MCF 10A (cell line): ENCODE measurements around the gene P4HA1. TPM values are rescaled to one million over a fixed set of nuclear protein-coding genes. Genes with fewer than 3 reads are reported as not detected.

Experiments used
- BruUV-seq: library from RNA; stranded (reverse); fragments of 400-500 nt; replicated peaks from 2 replicates; lab custom pipeline; 2021; lab: Mats Ljungman, UMichigan
- CTCF ChIA-PET: fragments of 300-600 bp; sonication (Branson Sonifier 250); formaldehyde crosslinking; extraction: SDS; loops from one replicate; lab custom pipeline; 2021; ENCODE audit warnings: antibody characterized with exemption, inconsistent platforms; lab: Yijun Ruan, JAX
- POLR2A ChIA-PET: fragments of 300-600, 350-650 bp; sonication (Branson Sonifier 250); formaldehyde crosslinking; extraction: SDS; loops from one replicate; lab custom pipeline; 2020; ENCODE audit warnings: antibody characterized with exemption, inconsistent platforms; lab: Yijun Ruan, JAX
- DNase-seq: peaks from one replicate; pipeline ENCODE4 v3.0.0-alpha.2; 2018; ENCODE audit not compliant: unreplicated experiment
- H3K27ac Mint-ChIP-seq: one replicate; pipeline ENCODE4 v1.8.0; 2022; ENCODE audit warnings: mild to moderate bottlenecking, low read depth, mixed read lengths; ENCODE audit not compliant: unreplicated experiment
- H3K27me3 Mint-ChIP-seq: one replicate; pipeline ENCODE4 v1.8.0; 2022; ENCODE audit warnings: mixed read lengths; ENCODE audit not compliant: insufficient read depth, unreplicated experiment
- H3K36me3 Mint-ChIP-seq: one replicate; pipeline ENCODE4 v1.8.0; 2022; ENCODE audit warnings: mild to moderate bottlenecking, moderate library complexity, mixed read lengths; ENCODE audit not compliant: insufficient read depth, unreplicated experiment
- H3K4me1 Mint-ChIP-seq: one replicate; pipeline ENCODE4 v1.8.0; 2022; ENCODE audit warnings: mixed read lengths; ENCODE audit not compliant: insufficient read depth, unreplicated experiment
- H3K4me3 Mint-ChIP-seq: one replicate; pipeline ENCODE4 v1.8.0; 2022; ENCODE audit warnings: mild to moderate bottlenecking, moderate library complexity, mixed read lengths; ENCODE audit not compliant: unreplicated experiment
- H3K9me3 Mint-ChIP-seq: one replicate; pipeline ENCODE4 v1.8.0; 2022; ENCODE audit warnings: mixed read lengths; ENCODE audit not compliant: unreplicated experiment
- CTCF ChIP-seq: fragments of 200-600 bp; IDR thresholded peaks from one replicate; pipeline ENCODE4 v1.8.0; 2022; ENCODE audit warnings: antibody characterized with exemption, mild to moderate bottlenecking; ENCODE audit not compliant: unreplicated experiment
- intact Hi-C: fragments of 100-400 bp; cut with micrococcal nuclease; formaldehyde crosslinking; loops from 2 replicates; pipeline ENCODE4 v1.14.1; 2022
- total RNA-seq: library from RNA; stranded (reverse); gene quantifications from 2 replicates; pipeline ENCODE4 v1.2.3, GENCODE V29; 2022

Gene P4HA1
- total RNA-seq, 1 experiment from 2014 or later = 23.9 TPM

GRCh38 chr10:73092830-73093229, 3.8 kb downstream of the P4HA1 start:
- H3K9me3 Mint-ChIP-seq = no peaks in the 10 kb centered on the region
- H3K4me3 Mint-ChIP-seq = no peak overlapping the region
- H3K27ac Mint-ChIP-seq = no peak overlapping the region
- CTCF ChIA-PET = interaction anchor here (0.6 to 5.6 kb wide), 5 partner anchors 18 to 755 kb away, joined by 3 to 66 read pairs (median 3); no protein-coding TSS in a partner anchor
- H3K36me3 Mint-ChIP-seq = peaks cover 14% of the 10 kb centered on the region
- no peaks in the 10 kb centered on the region for H3K27me3 Mint-ChIP-seq
- POLR2A ChIA-PET = interaction anchor here (0.6 to 8.7 kb wide), 7 partner anchors 9 to 680 kb away, joined by 3 to 200 read pairs (median 6); partner anchors contain the start of genes ECD, FAM149B1 and NUDT13
- DNase-seq = no peak
- peaks cover 8% of the 10 kb centered on the region for H3K4me1 Mint-ChIP-seq
- BruUV-seq = no TSS peak
- TF ChIP-seq CTCF = no peak
- intact Hi-C loops = no loop called here

GRCh38 chr10:73088304-73088703, 8.4 kb downstream of the P4HA1 start:
- ChIA-PET CTCF (no interaction called here), POLR2A (interaction anchor here (0.8 to 2.0 kb wide), 3 partner anchors 7 to 22 kb away, joined by 3 to 11 read pairs (median 3); partner anchors contain the start of gene NUDT13)
- BruUV-seq = no TSS peak
- TF ChIP-seq CTCF = no peak
- intact Hi-C loops = no loop called here
- DNase-seq = no peak
- H3K27me3 Mint-ChIP-seq = no peaks in the 10 kb centered on the region
- H3K36me3 Mint-ChIP-seq = peaks cover 16% of the 10 kb centered on the region
- H3K4me3 Mint-ChIP-seq = no peak overlapping the region
- no peak overlapping the region for H3K27ac Mint-ChIP-seq
- H3K4me1 Mint-ChIP-seq = peaks cover 17% of the 10 kb centered on the region
- no peaks in the 10 kb centered on the region for H3K9me3 Mint-ChIP-seq

GRCh38 chr10:73086816-73087215, 9.8 kb downstream of the P4HA1 start:
- TF ChIP-seq CTCF = no peak
- no TSS peak for BruUV-seq
- Mint-ChIP-seq H3K4me1 (peaks cover 22% of the 10 kb centered on the region), H3K36me3 (peaks cover 12% of the 10 kb centered on the region), H3K4me3 (no peak overlapping the region), H3K9me3 (no peaks in the 10 kb centered on the region), H3K27ac (no peak overlapping the region), H3K27me3 (no peaks in the 10 kb centered on the region)
- POLR2A ChIA-PET = interaction anchor here (2.0 kb wide), 1 partner anchor 9 kb away, joined by 11 read pairs; no protein-coding TSS in a partner anchor
- CTCF ChIA-PET = interaction anchor here (0.6 kb wide), 1 partner anchor 9 kb away, joined by 3 read pairs; no protein-coding TSS in a partner anchor
- intact Hi-C loops = no loop called here
- DNase-seq = no peak

GRCh38 chr10:73084209-73084608, 12.5 kb downstream of the P4HA1 start:
- Mint-ChIP-seq H3K4me1 (peaks cover 22% of the 10 kb centered on the region), H3K27ac (no peak overlapping the region), H3K36me3 (peaks cover 9% of the 10 kb centered on the region), H3K9me3 (no peaks in the 10 kb centered on the region), H3K27me3 (no peaks in the 10 kb centered on the region), H3K4me3 (no peak overlapping the region)
- intact Hi-C loops = no loop called here
- no TSS peak for BruUV-seq
- no peak for TF ChIP-seq CTCF
- POLR2A ChIA-PET = interaction anchor here (0.6 to 3.6 kb wide), 3 partner anchors 8 to 11 kb away, joined by 5 to 37 read pairs (median 6); partner anchors contain the start of gene P4HA1
- CTCF ChIA-PET = interaction anchor here (0.6 to 2.0 kb wide), 3 partner anchors 11 to 23 kb away, joined by 3 to 4 read pairs (median 4); no protein-coding TSS in a partner anchor
- no peak for DNase-seq
